ENCODE data around the gene METTL8. TPM values are rescaled to one million over a fixed set of nuclear protein-coding genes. Genes with fewer than 3 reads are reported as not detected.

METTL8 gene
- total RNA-seq, 1 experiment from 2014 or later: 34.4 TPM

GRCh38 chr2:171412571-171413175, 21.1 kb downstream of the METTL8 start:
- no peak overlapping the region for H2AFZ ChIP-seq (ENCODE audit: low read depth, low read length, poor library complexity, severe bottlenecking)
- H3K4me1 ChIP-seq (ENCODE audit: control insufficient read depth in 1 of 2, insufficient read depth in 2 of 2, low read length in 2 of 2): no peaks in the 10 kb centered on the region; a peak in 1 of 4 replicates
- no peak for DNase-seq (ENCODE audit: low read depth, low spot score)
- BruUV-seq (replicated peaks): no TSS peak
- H3K36me3 ChIP-seq (ENCODE audit: control insufficient read depth in 1 of 2, insufficient read depth in 2 of 2, low read length in 2 of 2): no peaks in the 10 kb centered on the region
- no peak overlapping the region for H3K27ac ChIP-seq (ENCODE audit: low read depth, low read length)
- TF ChIP-seq EZH2phosphoT487 (IDR thresholded peaks at IDR 0.05; ENCODE audit: borderline replicate concordance) (no peak), TCF7L2 (IDR thresholded peaks at IDR 0.05; ENCODE audit: borderline replicate concordance, extremely low read depth, insufficient read depth, insufficient read length) (no peak), ZFX (IDR thresholded peaks at IDR 0.05) (no peak), CBX3 (IDR thresholded peaks at IDR 0.05; ENCODE audit: low read depth) (no peak), ZNF274 (IDR thresholded peaks at IDR 0.05; ENCODE audit: low read depth, low read length) (no peak), POLR2A (IDR thresholded peaks at IDR 0.05; ENCODE audit: borderline replicate concordance, extremely low read depth, insufficient read depth, insufficient read length) (no peak), ATF3 (IDR thresholded peaks at IDR 0.05) (no peak), CEBPB (IDR thresholded peaks at IDR 0.05; ENCODE audit: low read depth) (no peak), RAD21 (IDR thresholded peaks at IDR 0.05; ENCODE audit: low read depth) (no peak), POLR2AphosphoS5 (IDR thresholded peaks at IDR 0.05; ENCODE audit: low read depth, low read length) (no peak), FOSL1 (IDR thresholded peaks at IDR 0.05; ENCODE audit: low read depth) (no peak), SIN3A (IDR thresholded peaks at IDR 0.05; ENCODE audit: low read depth) (no peak)
- TF ChIP-seq, protein P1, sequence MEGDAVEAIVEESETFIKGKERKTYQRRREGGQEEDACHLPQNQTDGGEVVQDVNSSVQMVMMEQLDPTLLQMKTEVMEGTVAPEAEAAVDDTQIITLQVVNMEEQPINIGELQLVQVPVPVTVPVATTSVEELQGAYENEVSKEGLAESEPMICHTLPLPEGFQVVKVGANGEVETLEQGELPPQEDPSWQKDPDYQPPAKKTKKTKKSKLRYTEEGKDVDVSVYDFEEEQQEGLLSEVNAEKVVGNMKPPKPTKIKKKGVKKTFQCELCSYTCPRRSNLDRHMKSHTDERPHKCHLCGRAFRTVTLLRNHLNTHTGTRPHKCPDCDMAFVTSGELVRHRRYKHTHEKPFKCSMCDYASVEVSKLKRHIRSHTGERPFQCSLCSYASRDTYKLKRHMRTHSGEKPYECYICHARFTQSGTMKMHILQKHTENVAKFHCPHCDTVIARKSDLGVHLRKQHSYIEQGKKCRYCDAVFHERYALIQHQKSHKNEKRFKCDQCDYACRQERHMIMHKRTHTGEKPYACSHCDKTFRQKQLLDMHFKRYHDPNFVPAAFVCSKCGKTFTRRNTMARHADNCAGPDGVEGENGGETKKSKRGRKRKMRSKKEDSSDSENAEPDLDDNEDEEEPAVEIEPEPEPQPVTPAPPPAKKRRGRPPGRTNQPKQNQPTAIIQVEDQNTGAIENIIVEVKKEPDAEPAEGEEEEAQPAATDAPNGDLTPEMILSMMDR (IDR thresholded peaks at IDR 0.05 in 2 of 3, conservative IDR thresholded peaks at IDR 0.05 in 1 of 3; ENCODE audit: borderline replicate concordance in 1 of 3, insufficient read depth in 1 of 3, low read depth in 2 of 3, low read length in 2 of 3): no peak
- TF ChIP-seq, protein P2, sequence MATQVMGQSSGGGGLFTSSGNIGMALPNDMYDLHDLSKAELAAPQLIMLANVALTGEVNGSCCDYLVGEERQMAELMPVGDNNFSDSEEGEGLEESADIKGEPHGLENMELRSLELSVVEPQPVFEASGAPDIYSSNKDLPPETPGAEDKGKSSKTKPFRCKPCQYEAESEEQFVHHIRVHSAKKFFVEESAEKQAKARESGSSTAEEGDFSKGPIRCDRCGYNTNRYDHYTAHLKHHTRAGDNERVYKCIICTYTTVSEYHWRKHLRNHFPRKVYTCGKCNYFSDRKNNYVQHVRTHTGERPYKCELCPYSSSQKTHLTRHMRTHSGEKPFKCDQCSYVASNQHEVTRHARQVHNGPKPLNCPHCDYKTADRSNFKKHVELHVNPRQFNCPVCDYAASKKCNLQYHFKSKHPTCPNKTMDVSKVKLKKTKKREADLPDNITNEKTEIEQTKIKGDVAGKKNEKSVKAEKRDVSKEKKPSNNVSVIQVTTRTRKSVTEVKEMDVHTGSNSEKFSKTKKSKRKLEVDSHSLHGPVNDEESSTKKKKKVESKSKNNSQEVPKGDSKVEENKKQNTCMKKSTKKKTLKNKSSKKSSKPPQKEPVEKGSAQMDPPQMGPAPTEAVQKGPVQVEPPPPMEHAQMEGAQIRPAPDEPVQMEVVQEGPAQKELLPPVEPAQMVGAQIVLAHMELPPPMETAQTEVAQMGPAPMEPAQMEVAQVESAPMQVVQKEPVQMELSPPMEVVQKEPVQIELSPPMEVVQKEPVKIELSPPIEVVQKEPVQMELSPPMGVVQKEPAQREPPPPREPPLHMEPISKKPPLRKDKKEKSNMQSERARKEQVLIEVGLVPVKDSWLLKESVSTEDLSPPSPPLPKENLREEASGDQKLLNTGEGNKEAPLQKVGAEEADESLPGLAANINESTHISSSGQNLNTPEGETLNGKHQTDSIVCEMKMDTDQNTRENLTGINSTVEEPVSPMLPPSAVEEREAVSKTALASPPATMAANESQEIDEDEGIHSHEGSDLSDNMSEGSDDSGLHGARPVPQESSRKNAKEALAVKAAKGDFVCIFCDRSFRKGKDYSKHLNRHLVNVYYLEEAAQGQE (IDR thresholded peaks at IDR 0.05; ENCODE audit: low read depth): no peak
- intact Hi-C loops (cut with micrococcal nuclease): no loop called here
- H3K9me2 ChIP-seq (ENCODE audit: insufficient read depth): no peaks in the 10 kb centered on the region
- H3K4me3 ChIP-seq (replicated peaks in 1 of 2; ENCODE audit: low read depth in 1 of 2, low read length in 2 of 2): no peak overlapping the region
- no peaks in the 10 kb centered on the region for H3K9me3 ChIP-seq (ENCODE audit: control insufficient read depth in 1 of 2, insufficient read depth in 1 of 2, low read depth in 1 of 2, low read length in 2 of 2)
- peaks cover 8% of the 10 kb centered on the region; the same call in 1 of the 2 replicates for H4K20me1 ChIP-seq (ENCODE audit: insufficient read depth)
- POLR2A ChIA-PET: no interaction called here
- ATAC-seq: no peak
- no peak overlapping the region for H3K9ac ChIP-seq (ENCODE audit: low read length)
- H3K27me3 ChIP-seq (ENCODE audit: insufficient read depth, low read length): no peaks in the 10 kb centered on the region
- RAD21 ChIA-PET (ENCODE audit: low non-redundant PET in 1 of 2, low total read pairs in 2 of 2, uncharacterized antibody in 2 of 2, unreplicated experiment in 2 of 2): no interaction called here
- CTCF ChIA-PET: no interaction called here
- H3K4me2 ChIP-seq (ENCODE audit: low read length): no peak overlapping the region
- H3K79me2 ChIP-seq (ENCODE audit: insufficient read depth, low read length): peaks cover 77% of the 10 kb centered on the region

All from HCT116 (cell line).